Heart left ventricle (tissue), 13 donors: ENCODE measurements around the gene NR1H3.

Experiments used
- POLR2A ChIP-seq, 2 donors: fragments of 450-650 bp; IDR thresholded peaks; one replicate each; pipeline ENCODE4 v1.6.1; 2017; ENCODE audit warnings: antibody characterized with exemption in 2 of 2, mild to moderate bottlenecking in 2 of 2, moderate library complexity in 2 of 2
- TF ChIP-seq, protein P1 (sequence below), 12 donors: fragments of 200-600 bp; sonication (generic) in 4 of 12; IDR thresholded peaks; one replicate each; pipeline versions ENCODE4 v1.5.0 to v1.8.0; 2018 to 2022; ENCODE audit warnings: antibody characterized with exemption in 12 of 12, mild to moderate bottlenecking in 5 of 12
- donor health status: ischemic (EF 13 %, LVEDD 7.1; RV severe dilation, severe dysfunction).
- donor health status: DM: no; HTN: yes; CAD: no.
- donor health status: DM: no; HTN: no; CAD: no.
- donor health status: ischemic (EF 25% LVEDD 6.9; RV normal size, moderate dysfunction).
- donor health status: ischemic (EF 25% LVEDD 5.7; RV mildly dilated, moderate dysfunction).
- donor health status: ischemic (EF 35%, LVEDD 5.7; RV mildly dilated, moderate dysfunction).
- donor health status: nonischemic (EF 11% LVEDD 7.7; RV severe dilation, severe dysfunction).
- donor health status: DM: yes; HTN: yes; CAD: no.
- donor health status: PGD.
- donor health status: ischemic (EF 29% LVEDD 5.4; RV normal size, mild dysfunction).
- donor health status: nonischemic (EF 23%, LVEDD 6.1; RV moderate dilation, normal function).

GRCh38 chr11:47239852-47240251 is 17.9 kb upstream of the NR1H3 start:
- TF ChIP-seq, protein P1, sequence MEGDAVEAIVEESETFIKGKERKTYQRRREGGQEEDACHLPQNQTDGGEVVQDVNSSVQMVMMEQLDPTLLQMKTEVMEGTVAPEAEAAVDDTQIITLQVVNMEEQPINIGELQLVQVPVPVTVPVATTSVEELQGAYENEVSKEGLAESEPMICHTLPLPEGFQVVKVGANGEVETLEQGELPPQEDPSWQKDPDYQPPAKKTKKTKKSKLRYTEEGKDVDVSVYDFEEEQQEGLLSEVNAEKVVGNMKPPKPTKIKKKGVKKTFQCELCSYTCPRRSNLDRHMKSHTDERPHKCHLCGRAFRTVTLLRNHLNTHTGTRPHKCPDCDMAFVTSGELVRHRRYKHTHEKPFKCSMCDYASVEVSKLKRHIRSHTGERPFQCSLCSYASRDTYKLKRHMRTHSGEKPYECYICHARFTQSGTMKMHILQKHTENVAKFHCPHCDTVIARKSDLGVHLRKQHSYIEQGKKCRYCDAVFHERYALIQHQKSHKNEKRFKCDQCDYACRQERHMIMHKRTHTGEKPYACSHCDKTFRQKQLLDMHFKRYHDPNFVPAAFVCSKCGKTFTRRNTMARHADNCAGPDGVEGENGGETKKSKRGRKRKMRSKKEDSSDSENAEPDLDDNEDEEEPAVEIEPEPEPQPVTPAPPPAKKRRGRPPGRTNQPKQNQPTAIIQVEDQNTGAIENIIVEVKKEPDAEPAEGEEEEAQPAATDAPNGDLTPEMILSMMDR (IDR thresholded peaks at IDR 0.05): no peak
- no peak for TF ChIP-seq POLR2A (IDR thresholded peaks at IDR 0.05)
